GM19452 (cell line): Measurements from ENCODE around the gene MED12.
A peak's percentile ranks its signal among the peaks of the same experiment; 100 is the strongest.

Experiments used
- ATAC-seq: cut with Tn5 transposase; IDR thresholded peaks from one replicate; pipeline ENCODE4 v1.9.1; 2021; ENCODE audit not compliant: unreplicated experiment

The MED12 gene

GRCh38 chrX:71107245-71107644 is 11.2 kb upstream of the MED12 start:
- no peak for ATAC-seq

GRCh38 chrX:71107762-71108360 is 10.5 kb upstream of the MED12 start:
- ATAC-seq, result no peak

- no peak for ATAC-seq
Observed at GRCh38 chrX:71109051-71109450, 9.3 kb upstream of the MED12 start.

GRCh38 chrX:71111141-71111843 is 7.1 kb upstream of the MED12 start, which contains the start of gene IL2RG:
Gene IL2RG (minus strand): TSS chrX:71111577. CDS start chrX:71111539, 38 bp downstream.
- peak; percentile 91 for ATAC-seq

- peak; percentile 21 for ATAC-seq
Observed at GRCh38 chrX:71111921-71112431, 6.4 kb upstream of the MED12 start.

GRCh38 chrX:71117358-71117757 is 1.0 kb upstream of the MED12 start:
- ATAC-seq, result no peak

GRCh38 chrX:71118985-71119535 is 664 bp downstream of the MED12 start:
- ATAC-seq, result no peak

GRCh38 chrX:71128166-71128833 is 9.9 kb downstream of the MED12 start:
- no peak for ATAC-seq

GRCh38 chrX:71128915-71129765 is 10.7 kb downstream of the MED12 start:
- ATAC-seq, result peak; percentile 56

GRCh38 chrX:71131510-71131909 is 13.1 kb downstream of the MED12 start:
- ATAC-seq, result no peak

GRCh38 chrX:71140440-71140839 is 22.0 kb downstream of the MED12 start:
- no peak for ATAC-seq

GRCh38 chrX:71143508-71143907 is 25.1 kb downstream of the MED12 start:
- ATAC-seq, result no peak

GRCh38 chrX:71144651-71145050 is 26.3 kb downstream of the MED12 start, which contains the start of gene NLGN3:
Gene NLGN3 (plus strand): TSS chrX:71144841. CDS start chrX:71147750, 2,909 bp downstream.
- no peak for ATAC-seq

GRCh38 chrX:71147496-71148277 is 29.3 kb downstream of the MED12 start:
- no peak for ATAC-seq

GRCh38 chrX:71148278-71148663 is 29.9 kb downstream of the MED12 start:
- no peak for ATAC-seq

GRCh38 chrX:71151366-71151765 is 33.0 kb downstream of the MED12 start:
- ATAC-seq, result no peak

GRCh38 chrX:71154196-71154595 is 35.8 kb downstream of the MED12 start:
- no peak for ATAC-seq

- no peak for ATAC-seq
Observed at GRCh38 chrX:71154641-71155040, 36.2 kb downstream of the MED12 start.

- ATAC-seq, result no peak
Observed at GRCh38 chrX:71158603-71159002, 40.2 kb downstream of the MED12 start.

GRCh38 chrX:71159335-71159734 is 40.9 kb downstream of the MED12 start:
- ATAC-seq, result no peak
